VCaP (cell line): ENCODE measurements around the gene TMEM156.
"Not testable (repeated sequence)": the region's sequence is repeated elsewhere in the genome, so short reads cannot be mapped to it uniquely, and the experiment has no call there.

Experiments
- H3K27ac ChIP-seq: fragments of 450-650 bp; 2 replicates; pipeline ENCODE4 v1.5.1; 2017
- CTCF ChIP-seq: fragments of 450-650 bp; conservative IDR thresholded peaks from 2 replicates; pipeline ENCODE4 v1.5.1; 2017; ENCODE audit warnings: mild to moderate bottlenecking, moderate library complexity

The TMEM156 gene

GRCh38 chr4:38948551-38948950, 83.7 kb downstream of the TMEM156 start:
- peak overlapping the region; percentile 76 for H3K27ac ChIP-seq
- no peak for TF ChIP-seq CTCF

- H3K27ac ChIP-seq = peak overlapping the region; percentile 76; the same call in 1 of the 2 replicates
- TF ChIP-seq CTCF = no peak
Measured at GRCh38 chr4:38946919-38947318, 85.3 kb downstream of the TMEM156 start.

GRCh38 chr4:38944440-38944839, 87.8 kb downstream of the TMEM156 start:
- no peak for TF ChIP-seq CTCF
- peak overlapping the region; percentile 26; the same call in 1 of the 2 replicates for H3K27ac ChIP-seq

- TF ChIP-seq CTCF = no peak
- peak overlapping the region; percentile 26; the same call in 1 of the 2 replicates for H3K27ac ChIP-seq
Measured at GRCh38 chr4:38943343-38943742, 88.9 kb downstream of the TMEM156 start.

GRCh38 chr4:38941906-38942305, 90.3 kb downstream of the TMEM156 start:
- H3K27ac ChIP-seq = not testable (repeated sequence)

- no peak for TF ChIP-seq CTCF
- H3K27ac ChIP-seq = no peak overlapping the region
Measured at GRCh38 chr4:38940476-38940875, 91.7 kb downstream of the TMEM156 start.

GRCh38 chr4:38939165-38939564, 93.0 kb downstream of the TMEM156 start:
- no peak overlapping the region for H3K27ac ChIP-seq
- no peak for TF ChIP-seq CTCF

GRCh38 chr4:38935391-38936073, 96.7 kb downstream of the TMEM156 start:
- no peak overlapping the region for H3K27ac ChIP-seq
- TF ChIP-seq CTCF = no peak
